Common myeloid progenitor, CD34-positive (primary cell): Measurements from ENCODE around the gene ANKIB1.
"Not testable (repeated sequence)": the region's sequence is repeated elsewhere in the genome, so short reads cannot be mapped to it uniquely, and the experiment has no call there.

Experiments
- CTCF ChIA-PET: fragments of 350-600 bp; sonication (Branson Sonifier 250); formaldehyde crosslinking; loops from one replicate; lab custom pipeline; 2021; ENCODE audit warnings: antibody characterized with exemption; lab: Charles Lee
- POLR2A ChIA-PET: fragments of 350-600 bp; sonication (Branson Sonifier 250); formaldehyde crosslinking; loops from one replicate; lab custom pipeline; 2021; ENCODE audit warnings: antibody characterized with exemption; lab: Charles Lee
- DNase-seq, 3 donors: peaks; one replicate each; pipeline versions ENCODE4 v3.0.0 to v3.0.0-alpha.2; 2013
- H3K27ac ChIP-seq, 2 experiments: 1 replicate in 1 of 2; 2 replicates in 1 of 2; pipeline ENCODE4 v1.7.0; 2013; ENCODE audit warnings: inconsistent platforms in 2 of 2, low read length in 2 of 2, mild to moderate bottlenecking in 2 of 2, low read depth in 1 of 2, moderate library complexity in 1 of 2; ENCODE audit not compliant: severe bottlenecking in 2 of 2, insufficient read depth in 1 of 2, poor library complexity in 1 of 2
- H3K27me3 ChIP-seq, 5 experiments: replicated peaks in 2 of 5; 1 replicate in 3 of 5; 2 replicates in 2 of 5; pipeline versions ENCODE4 v1.6.1 to v1.7.0; 2013; ENCODE audit warnings: low read length in 4 of 5, mild to moderate bottlenecking in 2 of 5, moderate library complexity in 2 of 5, inconsistent platforms in 1 of 5; ENCODE audit not compliant: insufficient read depth in 5 of 5, control insufficient read depth in 4 of 5
- H3K36me3 ChIP-seq, 4 experiments: 1 replicate in 2 of 4; 2 replicates in 2 of 4; pipeline versions ENCODE4 v1.6.1 to v1.7.0; 2013; ENCODE audit warnings: low read length in 3 of 4, control low read depth in 1 of 4, mild to moderate bottlenecking in 1 of 4; ENCODE audit not compliant: control insufficient read depth in 4 of 4, insufficient read depth in 4 of 4
- H3K4me1 ChIP-seq, 4 experiments: 1 replicate in 3 of 4; 2 replicates in 1 of 4; pipeline versions ENCODE4 v1.6.1 to v1.7.1; 2013; ENCODE audit warnings: low read length in 3 of 4, mild to moderate bottlenecking in 3 of 4, control low read depth in 1 of 4, inconsistent platforms in 1 of 4, moderate library complexity in 1 of 4; ENCODE audit not compliant: control insufficient read depth in 4 of 4, insufficient read depth in 4 of 4; ENCODE audit errors: control extremely low read depth in 1 of 4
- H3K4me3 ChIP-seq, 7 experiments: 1 replicate in 4 of 7; 2 replicates in 3 of 7; pipeline versions ENCODE4 v1.5.1 to v1.7.0; 2013; ENCODE audit warnings: mild to moderate bottlenecking in 7 of 7, low read length in 6 of 7, moderate library complexity in 6 of 7, inconsistent platforms in 2 of 7, low read depth in 2 of 7, control low read depth in 1 of 7; ENCODE audit not compliant: insufficient read depth in 4 of 7, control insufficient read depth in 1 of 7; ENCODE audit errors: extremely low read depth in 1 of 7
- H3K9me3 ChIP-seq, 5 experiments: 1 replicate in 4 of 5; 2 replicates in 1 of 5; pipeline versions ENCODE4 v1.6.1 to v1.7.1; 2013; ENCODE audit warnings: low read length in 4 of 5, mild to moderate bottlenecking in 2 of 5, inconsistent platforms in 1 of 5, low read depth in 1 of 5, moderate library complexity in 1 of 5; ENCODE audit not compliant: control insufficient read depth in 4 of 5, insufficient read depth in 2 of 5; ENCODE audit errors: control extremely low read depth in 1 of 5
- WGBS: methylation state at CpG from one replicate; pipeline ENCODE4 v1.1.5; 2013; ENCODE audit not compliant: insufficient coverage; 5-methylcytosine and 5-hydroxymethylcytosine counted together

Gene ANKIB1

GRCh38 chr7:92433019-92433418 is 187.2 kb downstream of the ANKIB1 start:
- CTCF ChIA-PET, result interaction anchor here (1.5 kb wide), 1 partner anchor 14 kb away, joined by 4 read pairs; the partner anchor contains the start of gene GATAD1
- no peak overlapping the region for H3K4me3 ChIP-seq
- DNase-seq, result no peak
- H3K27ac ChIP-seq, result no peak overlapping the region
- POLR2A ChIA-PET, result no interaction called here
- no peaks in the 10 kb centered on the region for H3K27me3 ChIP-seq
- H3K9me3 ChIP-seq, result no peaks in the 10 kb centered on the region
- over 99% methylated on average over 7 of the region's 8 CpGs for WGBS
- H3K4me1 ChIP-seq, result no peaks in the 10 kb centered on the region
- H3K36me3 ChIP-seq, result no peaks in the 10 kb centered on the region

GRCh38 chr7:92435542-92435941 is 189.8 kb downstream of the ANKIB1 start:
- H3K9me3 ChIP-seq, result no peaks in the 10 kb centered on the region
- no peak overlapping the region for H3K27ac ChIP-seq
- no peak for DNase-seq
- H3K27me3 ChIP-seq, result no peaks in the 10 kb centered on the region
- H3K4me1 ChIP-seq, result no peaks in the 10 kb centered on the region
- H3K36me3 ChIP-seq, result no peaks in the 10 kb centered on the region
- ChIA-PET POLR2A (no interaction called here), CTCF (interaction anchor here (1.5 kb wide), 1 partner anchor 11 kb away, joined by 8 read pairs; no protein-coding TSS in a partner anchor)
- WGBS, result no CpG with 5 or more reads among the region's 2 CpGs
- no peak overlapping the region for H3K4me3 ChIP-seq

- ChIA-PET CTCF (no interaction called here), POLR2A (no interaction called here)
- Histone ChIP-seq H3K4me1 (no peaks in the 10 kb centered on the region), H3K27ac (no peak overlapping the region), H3K9me3 (no peaks in the 10 kb centered on the region), H3K36me3 (no peaks in the 10 kb centered on the region), H3K4me3 (no peak overlapping the region), H3K27me3 (no peaks in the 10 kb centered on the region)
- DNase-seq, result peak in 1 of 3 donors; percentile 17
- WGBS, result 98% methylated on average over 5 of the region's 7 CpGs
Observed at GRCh38 chr7:92436612-92437445, 191.1 kb downstream of the ANKIB1 start.

GRCh38 chr7:92437956-92438491 is 192.2 kb downstream of the ANKIB1 start:
- POLR2A ChIA-PET, result no interaction called here

GRCh38 chr7:92442720-92443119 is 196.9 kb downstream of the ANKIB1 start:
- H3K4me1 ChIP-seq, H3K4me3 ChIP-seq, H3K9me3 ChIP-seq, H3K27me3 ChIP-seq, H3K36me3 ChIP-seq, H3K27ac ChIP-seq, CTCF ChIA-PET, POLR2A ChIA-PET: not testable (repeated sequence)
- 75% methylated on average over 2 of the region's 2 CpGs for WGBS
- DNase-seq, result peak in 2 of 3 donors; percentile 28 to 60

More at GRCh38 chr7:92437956-92438491, 192.2 kb downstream of the ANKIB1 start:
- no peaks in the 10 kb centered on the region for H3K36me3 ChIP-seq
- no peaks in the 10 kb centered on the region for H3K27me3 ChIP-seq
- CTCF ChIA-PET, result no interaction called here
- no peak overlapping the region for H3K4me3 ChIP-seq
- H3K9me3 ChIP-seq, result peaks cover 0 to 5% (median 0%) of the 10 kb centered on the region in 5 experiments
- no peak for DNase-seq
- H3K4me1 ChIP-seq, result no peaks in the 10 kb centered on the region
- H3K27ac ChIP-seq, result no peak overlapping the region
- 100% methylated on average over 2 of the region's 6 CpGs for WGBS

- ChIA-PET CTCF (interaction anchor here (0.6 to 3.8 kb wide), 21 partner anchors 13 to 330 kb away, joined by 3 to 23 read pairs (median 4); partner anchors contain the start of genes ANKIB1, CYP51A1, KRIT1 and PEX1), POLR2A (interaction anchor here (0.6 to 1.5 kb wide), 2 partner anchors 313 to 418 kb away, joined by 3 to 4 read pairs; partner anchors contain the start of gene CYP51A1)
- Histone ChIP-seq H3K4me1 (peaks cover 4 to 11% (median 5%) of the 10 kb centered on the region in 4 experiments), H3K4me3 (peak overlapping the region; percentile 81 to 98 (median 94)), H3K9me3 (peaks cover 0 to 5% (median 0%) of the 10 kb centered on the region in 5 experiments), H3K27ac (peak overlapping the region; percentile 91 to 96), H3K36me3 (peaks cover 6 to 22% (median 16%) of the 10 kb centered on the region in 4 experiments), H3K27me3 (no peaks in the 10 kb centered on the region)
- 52% methylated on average over 16 of the region's 21 CpGs for WGBS
- peak; percentile 84 to 92 (median 91) for DNase-seq
Observed at GRCh38 chr7:92446869-92447344, 201.1 kb downstream of the ANKIB1 start.
